Neural crest cell (in vitro differentiated cells): ENCODE data around the gene NSUN2. TPM values are rescaled to one million over a fixed set of nuclear protein-coding genes. Genes with fewer than 3 reads are reported as not detected.

Experiments used
- DNase-seq: peaks from one replicate; pipeline ENCODE4 v3.0.0; 2021; ENCODE audit warnings: low read depth, mixed read lengths, low spot score
- H3K27ac Mint-ChIP-seq: one replicate; pipeline ENCODE4 v1.8.0; 2021; ENCODE audit warnings: mild to moderate bottlenecking, mixed read lengths; ENCODE audit not compliant: unreplicated experiment
- H3K27me3 Mint-ChIP-seq: 2 replicates; pipeline ENCODE4 v1.8.0; 2021; ENCODE audit warnings: low read depth, mild to moderate bottlenecking, mixed read lengths
- H3K36me3 Mint-ChIP-seq: 2 replicates; pipeline ENCODE4 v1.8.0; 2021; ENCODE audit warnings: low read depth, mild to moderate bottlenecking, mixed read lengths
- H3K4me1 Mint-ChIP-seq: 2 replicates; pipeline ENCODE4 v1.8.0; 2021; ENCODE audit warnings: mixed read lengths
- H3K4me3 Mint-ChIP-seq: one replicate; pipeline ENCODE4 v1.8.0; 2021; ENCODE audit warnings: mild to moderate bottlenecking, mixed read lengths
- H3K9me3 Mint-ChIP-seq: 2 replicates; pipeline ENCODE4 v1.8.0; 2021; ENCODE audit warnings: mixed read lengths
- CTCF ChIP-seq: fragments of 200-600 bp; sonication (generic); conservative IDR thresholded peaks from 2 replicates; pipeline ENCODE4 v1.5.0; 2021; ENCODE audit warnings: antibody characterized with exemption, mild to moderate bottlenecking
- total RNA-seq: library from RNA; stranded (reverse); gene quantifications from 2 replicates; pipeline ENCODE4 v1.2.1, GENCODE V29; 2021

The NSUN2 gene
- total RNA-seq, 1 donor from 2014 or later = 76.9 TPM

GRCh38 chr5:6676702-6677101 is 43.9 kb upstream of the NSUN2 start:
- peaks cover 24% of the 10 kb centered on the region for H3K27me3 Mint-ChIP-seq
- TF ChIP-seq CTCF = no peak
- peaks cover 33% of the 10 kb centered on the region for H3K36me3 Mint-ChIP-seq
- peaks cover 19% of the 10 kb centered on the region for H3K9me3 Mint-ChIP-seq
- H3K4me1 Mint-ChIP-seq = no peaks in the 10 kb centered on the region
- H3K4me3 Mint-ChIP-seq = no peak overlapping the region
- no peak overlapping the region for H3K27ac Mint-ChIP-seq
- DNase-seq = no peak

- H3K27ac Mint-ChIP-seq = no peak overlapping the region
- DNase-seq = no peak
- H3K4me1 Mint-ChIP-seq = no peaks in the 10 kb centered on the region
- peaks cover 40% of the 10 kb centered on the region for H3K36me3 Mint-ChIP-seq
- H3K4me3 Mint-ChIP-seq = no peak overlapping the region
- TF ChIP-seq CTCF = no peak
- peaks cover 16% of the 10 kb centered on the region for H3K27me3 Mint-ChIP-seq
- H3K9me3 Mint-ChIP-seq = peaks cover 19% of the 10 kb centered on the region
These were observed 43.1 kb upstream of the NSUN2 start for GRCh38 chr5:6675784-6676491.

- TF ChIP-seq CTCF = no peak
- no peak overlapping the region for H3K4me3 Mint-ChIP-seq
- no peak overlapping the region for H3K27ac Mint-ChIP-seq
- no peak for DNase-seq
- peaks cover 19% of the 10 kb centered on the region for H3K9me3 Mint-ChIP-seq
- H3K36me3 Mint-ChIP-seq = peaks cover 48% of the 10 kb centered on the region
- H3K4me1 Mint-ChIP-seq = no peaks in the 10 kb centered on the region
- peaks cover 9% of the 10 kb centered on the region for H3K27me3 Mint-ChIP-seq
These were observed 42.0 kb upstream of the NSUN2 start for GRCh38 chr5:6674886-6675285.

GRCh38 chr5:6674421-6674820 is 41.6 kb upstream of the NSUN2 start:
- H3K27ac Mint-ChIP-seq = no peak overlapping the region
- H3K4me3 Mint-ChIP-seq = no peak overlapping the region
- H3K4me1 Mint-ChIP-seq = no peaks in the 10 kb centered on the region
- no peak for TF ChIP-seq CTCF
- DNase-seq = no peak
- H3K9me3 Mint-ChIP-seq = peaks cover 19% of the 10 kb centered on the region
- peaks cover 52% of the 10 kb centered on the region for H3K36me3 Mint-ChIP-seq
- peaks cover 6% of the 10 kb centered on the region for H3K27me3 Mint-ChIP-seq

GRCh38 chr5:6673963-6674362 is 41.1 kb upstream of the NSUN2 start:
- H3K36me3 Mint-ChIP-seq = peaks cover 52% of the 10 kb centered on the region
- H3K4me1 Mint-ChIP-seq = no peaks in the 10 kb centered on the region
- TF ChIP-seq CTCF = no peak
- H3K27me3 Mint-ChIP-seq = peaks cover 3% of the 10 kb centered on the region
- H3K27ac Mint-ChIP-seq = no peak overlapping the region
- no peak for DNase-seq
- H3K9me3 Mint-ChIP-seq = peaks cover 19% of the 10 kb centered on the region
- no peak overlapping the region for H3K4me3 Mint-ChIP-seq
